RWPE1 (cell line): ENCODE data around the gene NMNAT2.

ENCODE experiments used
- CTCF ChIA-PET: fragments of 350-600 bp; sonication (Branson Sonifier 250); formaldehyde crosslinking; extraction: SDS; loops from one replicate; lab custom pipeline; 2021; lab: Yijun Ruan, JAX
- POLR2A ChIA-PET: fragments of 400-600 bp; formaldehyde crosslinking; extraction: SDS; loops from one replicate; lab custom pipeline; 2020; ENCODE audit warnings: antibody characterized with exemption; ENCODE audit not compliant: low non-redundant PET; lab: Yijun Ruan, JAX
- DNase-seq: peaks from one replicate; pipeline ENCODE4 v3.0.0; 2012; ENCODE audit warnings: low spot score
- H3K27ac ChIP-seq: fragments of 450-650 bp; 2 replicates; pipeline ENCODE4 v1.5.1; 2017
- CTCF ChIP-seq: fragments of 450-650 bp; conservative IDR thresholded peaks from 2 replicates; pipeline ENCODE4 v1.5.1; 2017; ENCODE audit warnings: low read depth, mild to moderate bottlenecking

Gene NMNAT2

DNA sequence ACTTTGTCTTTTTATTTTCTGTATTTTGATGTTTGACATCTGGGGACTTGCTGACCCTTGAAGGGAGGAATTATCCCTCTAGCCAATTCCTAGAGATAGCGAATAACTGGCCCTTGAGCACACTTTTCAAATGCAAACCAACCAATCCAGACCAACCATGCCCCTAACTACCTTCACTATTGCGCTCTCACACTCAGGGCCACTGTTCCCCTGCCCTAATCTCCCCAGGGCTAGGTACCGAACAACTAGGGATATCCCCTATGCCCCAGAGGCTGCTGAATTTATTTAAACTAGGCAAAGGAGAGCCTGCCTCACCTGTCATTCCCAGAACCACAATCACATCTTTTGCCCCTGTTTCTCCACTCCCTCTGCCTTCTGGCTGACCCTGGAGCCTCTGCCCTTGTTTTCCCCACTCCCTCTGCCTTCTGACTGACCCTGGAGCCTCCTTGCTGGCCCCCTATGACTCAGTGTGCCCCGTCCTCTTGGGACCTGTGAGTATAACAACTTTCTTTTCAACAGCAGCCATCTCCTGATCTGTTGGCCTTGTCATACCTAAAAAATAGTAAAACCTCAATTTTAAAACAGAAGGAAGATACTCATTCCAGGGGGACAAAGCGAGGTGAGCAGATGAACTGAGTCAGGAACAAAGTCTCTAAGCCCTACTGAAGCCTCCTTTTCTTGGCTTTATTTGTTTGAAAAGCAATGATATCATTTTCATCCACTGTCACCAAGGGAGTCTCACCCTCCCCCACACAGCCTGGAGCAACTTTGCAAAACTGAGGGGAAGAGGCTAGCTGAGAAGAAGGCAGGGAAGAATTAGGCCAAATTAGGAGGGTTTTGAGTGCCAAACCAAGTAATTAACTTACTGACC is 115.5 kb downstream of the NMNAT2 start:
- ChIA-PET CTCF (no interaction called here), POLR2A (no interaction called here)
- no peak for DNase-seq
- no peak for TF ChIP-seq CTCF
- H3K27ac ChIP-seq = no peak overlapping the region

GRCh38 chr1:183301239-183301638 is 116.9 kb downstream of the NMNAT2 start:
- H3K27ac ChIP-seq = no peak overlapping the region
- CTCF ChIA-PET = interaction anchor here (0.7 kb wide), 1 partner anchor 324 kb away, joined by 6 read pairs; no protein-coding TSS in a partner anchor
- TF ChIP-seq CTCF = no peak
- DNase-seq = no peak
- POLR2A ChIA-PET = no interaction called here

GRCh38 chr1:183300828-183301227 is 117.4 kb downstream of the NMNAT2 start:
- ChIA-PET POLR2A (no interaction called here), CTCF (no interaction called here)
- TF ChIP-seq CTCF = no peak
- H3K27ac ChIP-seq = no peak overlapping the region
- DNase-seq = no peak

DNA sequence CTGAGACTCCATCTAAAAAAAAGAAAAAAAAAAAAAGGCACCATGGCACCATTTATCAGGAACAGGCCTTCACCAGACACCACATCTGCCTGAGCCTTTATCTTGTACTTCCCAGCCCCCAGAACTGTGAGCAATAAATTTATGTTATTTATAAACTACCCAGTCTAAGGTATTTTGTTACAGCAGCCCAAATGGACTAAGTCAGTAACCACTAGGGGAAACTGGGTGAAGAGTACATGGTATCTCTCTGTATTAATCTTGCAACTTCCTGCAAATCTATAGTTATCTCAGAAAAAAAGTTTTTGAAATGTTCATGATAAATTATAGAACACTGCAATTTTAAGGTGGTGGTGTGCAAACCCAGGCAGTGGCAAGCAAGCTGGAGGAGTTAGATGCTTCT is 117.8 kb downstream of the NMNAT2 start:
- ChIA-PET CTCF (no interaction called here), POLR2A (no interaction called here)
- TF ChIP-seq CTCF = no peak
- no peak for DNase-seq
- H3K27ac ChIP-seq = no peak overlapping the region

- ChIA-PET CTCF (no interaction called here), POLR2A (no interaction called here)
- no peak for TF ChIP-seq CTCF
- DNase-seq = no peak
- no peak overlapping the region for H3K27ac ChIP-seq
These were observed 121.4 kb downstream of the NMNAT2 start for GRCh38 chr1:183296782-183297181.

DNA sequence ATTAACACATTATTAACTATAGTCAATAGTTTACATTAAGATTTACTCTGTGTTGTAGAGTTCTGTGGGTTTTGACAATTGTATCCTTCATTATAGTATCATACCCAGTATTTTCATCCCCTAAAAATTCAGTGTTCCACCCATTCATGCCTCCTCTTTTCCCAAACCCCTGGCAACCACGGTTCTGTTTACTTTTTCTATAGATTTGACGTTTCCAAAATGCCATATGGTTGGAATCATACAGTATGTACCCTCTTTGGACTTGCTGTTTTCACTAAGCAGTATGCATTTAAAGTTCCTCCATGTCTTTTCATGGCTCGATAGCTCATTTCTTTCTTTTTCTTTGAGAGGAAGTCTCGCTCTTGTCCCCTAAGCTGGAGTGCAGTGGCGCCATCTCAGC is 122.7 kb downstream of the NMNAT2 start:
- no peak for DNase-seq
- CTCF ChIA-PET = no interaction called here
- POLR2A ChIA-PET = no interaction called here
- H3K27ac ChIP-seq = no peak overlapping the region
- no peak for TF ChIP-seq CTCF
